B cell (primary cell): Measurements from ENCODE around the gene KRT12. TPM values are rescaled to one million over a fixed set of nuclear protein-coding genes. Genes with fewer than 3 reads are reported as not detected.

Experiments used
- ATAC-seq: fragments of 200-7000 bp; cut with Tn5 transposase; one replicate; pipeline ENCODE4 v1.10.0; 2021; ENCODE audit warnings: low read depth, mild to moderate bottlenecking, moderate number of reproducible peaks, moderate library complexity
- CTCF ChIA-PET: fragments of 350-600 bp; sonication (Branson Sonifier 250); formaldehyde crosslinking; loops from one replicate; lab custom pipeline; 2021; ENCODE audit warnings: antibody characterized with exemption, inconsistent platforms; lab: Charles Lee
- POLR2A ChIA-PET: fragments of 350-600 bp; sonication (Branson Sonifier 250); formaldehyde crosslinking; loops from one replicate; lab custom pipeline; 2021; ENCODE audit warnings: antibody characterized with exemption; lab: Charles Lee
- DNase-seq: peaks from one replicate; pipeline ENCODE4 v3.0.0; 2013
- H2AFZ ChIP-seq: 2 replicates; pipeline ENCODE4 v1.6.1; 2012; ENCODE audit warnings: mild to moderate bottlenecking, low read depth, low read length; ENCODE audit not compliant: insufficient read depth, poor library complexity, severe bottlenecking
- H3K27ac ChIP-seq, 2 donors: 1 replicate in 1 of 2; 2 replicates in 1 of 2; pipeline ENCODE4 v1.5.1; 2012 to 2013; ENCODE audit warnings: low read length in 2 of 2, mild to moderate bottlenecking in 2 of 2, moderate library complexity in 1 of 2
- H3K27me3 ChIP-seq, 4 experiments: fragments of 200-600 bp in 1 of 4; sonication (generic) in 1 of 4; replicated peaks in 1 of 4; 1 replicate in 2 of 4; 2 replicates in 2 of 4; pipeline versions ENCODE4 v1.6.1 to v1.7.0; 2013 to 2016; ENCODE audit warnings: low read length in 3 of 4, mild to moderate bottlenecking in 2 of 4, mixed read lengths in 1 of 4, moderate library complexity in 1 of 4; ENCODE audit not compliant: insufficient read depth in 4 of 4, control insufficient read depth in 3 of 4; ENCODE audit errors: control extremely low read depth in 1 of 4
- H3K36me3 ChIP-seq, 2 experiments: replicated peaks in 1 of 2; 1 replicate in 1 of 2; 2 replicates in 1 of 2; pipeline versions ENCODE4 v1.6.1 to v1.7.1; 2013; ENCODE audit warnings: low read length in 1 of 2; ENCODE audit not compliant: insufficient read depth in 2 of 2, control insufficient read depth in 1 of 2; ENCODE audit errors: control extremely low read depth in 1 of 2, extremely low read depth in 1 of 2
- H3K4me1 ChIP-seq, 2 donors: fragments of 200-600 bp in 1 of 2; sonication (generic) in 1 of 2; 1 replicate in 1 of 2; 2 replicates in 1 of 2; pipeline versions ENCODE4 v1.5.1 to v1.6.1; 2013 to 2017; ENCODE audit warnings: low read length in 2 of 2; ENCODE audit not compliant: control insufficient read depth in 2 of 2, insufficient read depth in 2 of 2
- H3K4me2 ChIP-seq: replicated peaks from 2 replicates; pipeline ENCODE3; 2012; ENCODE audit warnings: mild to moderate bottlenecking, low read depth, low read length; ENCODE audit not compliant: poor library complexity, severe bottlenecking
- H3K4me3 ChIP-seq, 5 experiments: fragments of 200-600 bp in 1 of 5; sonication (generic) in 1 of 5; 1 replicate in 3 of 5; 2 replicates in 2 of 5; pipeline versions ENCODE4 v1.5.1 to v1.7.0; 2011 to 2016; ENCODE audit warnings: low read length in 4 of 5, mild to moderate bottlenecking in 4 of 5, low read depth in 2 of 5, control low read depth in 1 of 5, moderate library complexity in 1 of 5; ENCODE audit not compliant: insufficient read depth in 1 of 5; ENCODE audit errors: control extremely low read depth in 1 of 5, extremely low read depth in 1 of 5
- H3K79me2 ChIP-seq: fragments of 200-600 bp; sonication (generic); one replicate; pipeline ENCODE4 v1.6.0; 2016; ENCODE audit warnings: low read length; ENCODE audit not compliant: control insufficient read depth, insufficient read depth
- H3K9ac ChIP-seq: fragments of 200-600 bp; sonication (generic); 2 replicates; pipeline ENCODE4 v1.6.1; 2017; ENCODE audit warnings: mild to moderate bottlenecking, low read length, moderate library complexity
- H3K9me3 ChIP-seq, 3 donors: one replicate each; pipeline versions ENCODE4 v1.6.1 to v1.7.1; 2013; ENCODE audit warnings: low read length in 2 of 3; ENCODE audit not compliant: control insufficient read depth in 2 of 3, insufficient read depth in 1 of 3; ENCODE audit errors: control extremely low read depth in 1 of 3
- H4K20me1 ChIP-seq: 2 replicates; pipeline ENCODE4 v1.6.0; 2012; ENCODE audit warnings: mild to moderate bottlenecking, low read length; ENCODE audit not compliant: insufficient read depth, control insufficient read depth, poor library complexity, severe bottlenecking
- H3K27ac Mint-ChIP-seq: one replicate; pipeline ENCODE4 v1.8.0; 2021; ENCODE audit warnings: mixed read lengths
- H3K27me3 Mint-ChIP-seq: one replicate; pipeline ENCODE4 v1.8.0; 2021; ENCODE audit warnings: mixed read lengths
- H3K4me1 Mint-ChIP-seq: one replicate; pipeline ENCODE4 v1.8.0; 2021; ENCODE audit warnings: mixed read lengths
- H3K4me3 Mint-ChIP-seq: one replicate; pipeline ENCODE4 v1.8.0; 2021; ENCODE audit warnings: mixed read lengths
- H3K9me3 Mint-ChIP-seq: one replicate; pipeline ENCODE4 v1.8.0; 2022; ENCODE audit warnings: mixed read lengths; ENCODE audit not compliant: insufficient read depth
- CTCF ChIP-seq: fragments of 200-600 bp; IDR thresholded peaks from one replicate; pipeline ENCODE4 v1.8.0; 2022; ENCODE audit warnings: antibody characterized with exemption, mild to moderate bottlenecking
- EZH2 ChIP-seq: IDR thresholded peaks from 2 replicates; pipeline ENCODE4 v1.6.1; 2012; ENCODE audit warnings: borderline replicate concordance, low read depth, mild to moderate bottlenecking, moderate library complexity, low read length; ENCODE audit not compliant: insufficient read depth, poor library complexity, severe bottlenecking
- WGBS: methylation state at CpG from one replicate; pipeline ENCODE4 v1.1.5; 2013; ENCODE audit warnings: missing lambda C conversion rate; ENCODE audit not compliant: insufficient coverage; 5-methylcytosine and 5-hydroxymethylcytosine counted together
- intact Hi-C: fragments of 100-400 bp; cut with micrococcal nuclease; formaldehyde crosslinking; loops from one replicate; pipeline ENCODE4 v1.10.0; 2022
- polyA plus RNA-seq: library from polyadenylated mRNA; depleted of rRNA; stranded (reverse); fragments of >200 nt; gene quantifications from 2 replicates; pipeline ENCODE4 v1.2.3, GENCODE V29; 2012
- total RNA-seq, 2 donors: library from RNA; stranded (reverse); fragments of 120-200 nt in 1 of 2; gene quantifications; 1 replicate in 1 of 2; 2 replicates in 1 of 2; pipeline versions ENCODE4 v1.2.3 to v1.2.4, GENCODE V29; 2013 to 2022

Gene KRT12
- total and polyA plus RNA-seq, 2 donors (not counting 1 experiment from before 2014, with no cell fraction given) = not detected

- H3K4me3 Mint-ChIP-seq = peak overlapping the region; percentile 83
- peak overlapping the region; percentile 68 to 86 for H3K27ac ChIP-seq
- 83% methylated on average over 5 of the region's 9 CpGs for WGBS
- H3K27me3 Mint-ChIP-seq = peaks cover 9% of the 10 kb centered on the region
- peaks cover 0 to 3% (median 3%) of the 10 kb centered on the region in 3 donors for H3K9me3 ChIP-seq
- peak overlapping the region; percentile 79 for H3K4me2 ChIP-seq
- peaks cover 0 to 12% of the 10 kb centered on the region in 2 experiments for H3K36me3 ChIP-seq
- ChIA-PET POLR2A (interaction anchor here (0.6 kb wide), 1 partner anchor 1711 kb away, joined by 4 read pairs; no protein-coding TSS in a partner anchor), CTCF (interaction anchor here (1.3 to 2.2 kb wide), 5 partner anchors 200 to 846 kb away, joined by 3 to 8 read pairs (median 6); no protein-coding TSS in a partner anchor)
- peaks cover 0 to 6% (median 0%) of the 10 kb centered on the region in 4 experiments for H3K27me3 ChIP-seq
- H3K4me1 ChIP-seq = peaks cover 8 to 13% of the 10 kb centered on the region in 2 donors
- peak overlapping the region; percentile 83 for H3K27ac Mint-ChIP-seq
- H2AFZ ChIP-seq = peak overlapping the region; percentile 96
- no peak for TF ChIP-seq EZH2
- TF ChIP-seq CTCF = no peak
- peaks cover 18% of the 10 kb centered on the region for H3K4me1 Mint-ChIP-seq
- peaks cover 4% of the 10 kb centered on the region for H3K9me3 Mint-ChIP-seq
- ATAC-seq (no peak), DNase-seq (no peak)
- H3K9ac ChIP-seq = peak overlapping the region; percentile 91
- H4K20me1 ChIP-seq = no peaks in the 10 kb centered on the region
- intact Hi-C loops = loop anchor here (2.0 to 10.0 kb wide), 5 partner anchors 171 to 1363 kb away; partner anchors contain the start of genes CCR7, DNAJC7 and KCNH4
- no peaks in the 10 kb centered on the region for H3K79me2 ChIP-seq
- peak overlapping the region; percentile 47 to 95 (median 64) for H3K4me3 ChIP-seq
Measured at GRCh38 chr17:40819528-40820125, 47.4 kb downstream of the KRT12 start.
